ENCODE results near the gene MACC1. TPM values are rescaled to one million over a fixed set of nuclear protein-coding genes. Genes with fewer than 3 reads are reported as not detected.

Gene MACC1
- total and polyA plus RNA-seq, 4 donors: 2.8 to 45.2 (median 14.7) TPM

GRCh38 chr7:20095862-20096261 lies 121.3 kb downstream of the MACC1 start:
- H3K27ac ChIP-seq (ENCODE audit: low read depth in 1 of 2, low read length in 1 of 2): no peak overlapping the region
- no peaks in the 10 kb centered on the region for H3K36me3 ChIP-seq (ENCODE audit: control insufficient read depth in 4 of 4, insufficient read depth in 4 of 4, low read length in 4 of 4)
- DNase-seq: no peak
- WGBS, 2 donors: 86 to 88% methylated on average over 1 of the region's 1 CpG
- no peaks in the 10 kb centered on the region for H3K4me1 ChIP-seq (ENCODE audit: control insufficient read depth in 5 of 5, insufficient read depth in 5 of 5, low read length in 5 of 5)
- ATAC-seq (ENCODE audit: insufficient read depth, low FRiP score): no peak
- no peak for TF ChIP-seq CTCF (IDR thresholded peaks at IDR 0.05; ENCODE audit: control extremely low read depth, extremely low read depth)
- no peak overlapping the region for H3K4me3 ChIP-seq
- H3K27me3 ChIP-seq (ENCODE audit: control insufficient read depth in 3 of 3, insufficient read depth in 3 of 3, low read length in 2 of 3): no peaks in the 10 kb centered on the region
- H3K9ac ChIP-seq (ENCODE audit: insufficient read depth in 1 of 2, low read length in 2 of 2): no peak overlapping the region
- peaks cover 0 to 7% (median 3%) of the 10 kb centered on the region in 4 donors for H3K9me3 ChIP-seq (ENCODE audit: control insufficient read depth in 4 of 4, insufficient read depth in 3 of 4, low read length in 3 of 4)

GRCh38 chr7:20095436-20095835 lies 121.7 kb downstream of the MACC1 start:
- WGBS, 2 donors: 84 to 89% methylated on average over 4 of the region's 4 CpGs
- DNase-seq (no peak), ATAC-seq (ENCODE audit: insufficient read depth, low FRiP score) (no peak)
- Histone ChIP-seq H3K4me3 (no peak overlapping the region), H3K36me3 (ENCODE audit: control insufficient read depth in 4 of 4, insufficient read depth in 4 of 4, low read length in 4 of 4) (no peaks in the 10 kb centered on the region), H3K4me1 (ENCODE audit: control insufficient read depth in 5 of 5, insufficient read depth in 5 of 5, low read length in 5 of 5) (no peaks in the 10 kb centered on the region), H3K9me3 (ENCODE audit: control insufficient read depth in 4 of 4, insufficient read depth in 3 of 4, low read length in 3 of 4) (peaks cover 0 to 7% (median 3%) of the 10 kb centered on the region in 4 donors), H3K27me3 (ENCODE audit: control insufficient read depth in 3 of 3, insufficient read depth in 3 of 3, low read length in 2 of 3) (no peaks in the 10 kb centered on the region), H3K9ac (ENCODE audit: insufficient read depth in 1 of 2, low read length in 2 of 2) (no peak overlapping the region), H3K27ac (ENCODE audit: low read depth in 1 of 2, low read length in 1 of 2) (no peak overlapping the region)
- TF ChIP-seq CTCF (IDR thresholded peaks at IDR 0.05; ENCODE audit: control extremely low read depth, extremely low read depth): no peak

- 64 to 76% methylated on average over 6 of the region's 6 CpGs for WGBS, 2 donors
- no peaks in the 10 kb centered on the region for H3K36me3 ChIP-seq (ENCODE audit: control insufficient read depth in 4 of 4, insufficient read depth in 4 of 4, low read length in 4 of 4)
Observed at GRCh38 chr7:20089431-20089830, 127.8 kb downstream of the MACC1 start.

More at GRCh38 chr7:20089431-20089830, 127.8 kb downstream of the MACC1 start:
- ATAC-seq (ENCODE audit: insufficient read depth, low FRiP score) (no peak), DNase-seq (peak in 2 of 3 donors; percentile 18 to 50)
- no peak overlapping the region for H3K27ac ChIP-seq (ENCODE audit: low read depth in 1 of 2, low read length in 1 of 2)
- TF ChIP-seq CTCF (IDR thresholded peaks at IDR 0.05; ENCODE audit: control extremely low read depth, extremely low read depth): no peak
- H3K4me1 ChIP-seq (ENCODE audit: control insufficient read depth in 5 of 5, insufficient read depth in 5 of 5, low read length in 5 of 5): peaks cover 0 to 4% (median 0%) of the 10 kb centered on the region in 5 donors
- no peaks in the 10 kb centered on the region for H3K27me3 ChIP-seq (ENCODE audit: control insufficient read depth in 3 of 3, insufficient read depth in 3 of 3, low read length in 2 of 3)
- no peak overlapping the region for H3K9ac ChIP-seq (ENCODE audit: insufficient read depth in 1 of 2, low read length in 2 of 2)
- H3K9me3 ChIP-seq (ENCODE audit: control insufficient read depth in 4 of 4, insufficient read depth in 3 of 4, low read length in 3 of 4): peaks cover 0 to 3% (median 0%) of the 10 kb centered on the region in 4 donors
- no peak overlapping the region for H3K4me3 ChIP-seq
